ENCODE measurements around the gene PROKR2. TPM values are rescaled to one million over a fixed set of nuclear protein-coding genes. Genes with fewer than 3 reads are reported as not detected.

The PROKR2 gene
- total RNA-seq, 3 donors from 2014 or later (not counting 1 experiment from before 2014, with no cell fraction given), result not detected

DNA sequence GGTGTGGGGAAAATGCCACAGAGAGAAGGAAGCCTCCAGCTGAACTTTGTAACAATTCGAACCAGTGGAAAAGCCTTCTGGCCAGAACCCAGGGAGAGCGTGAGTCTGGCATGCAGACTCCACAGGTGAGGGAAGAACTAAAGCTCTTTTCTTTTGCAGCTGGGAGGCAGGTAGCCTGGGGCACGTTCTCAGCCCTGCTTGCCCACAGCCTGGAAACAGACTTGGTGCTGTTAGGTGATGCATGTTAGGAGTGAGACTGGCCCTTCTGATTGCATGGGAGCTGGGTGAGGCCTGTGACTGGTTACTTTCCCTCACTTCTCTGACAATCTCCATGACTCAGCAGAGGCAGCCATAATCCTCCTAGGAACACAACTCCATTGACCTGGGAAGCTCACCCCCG lies 34.2 kb downstream of the PROKR2 start:
- no peaks in the 10 kb centered on the region for H3K36me3 ChIP-seq (ENCODE audit: control insufficient read depth, insufficient read depth, low read length)
- DNase-seq (no peak), ATAC-seq (no peak)
- H3K27me3 Mint-ChIP-seq (ENCODE audit: low read depth in 2 of 2), result peaks cover 9 to 53% of the 10 kb centered on the region in 2 donors
- WGBS (ENCODE audit: insufficient coverage), result 62% methylated on average over 4 of the region's 4 CpGs
- H3K4me3 Mint-ChIP-seq, result no peak overlapping the region
- H3K4me1 ChIP-seq (ENCODE audit: control insufficient read depth, insufficient read depth, low read length), result no peaks in the 10 kb centered on the region
- no peak overlapping the region for H3K4me3 ChIP-seq (ENCODE audit: low read length)
- H3K36me3 Mint-ChIP-seq, result no peaks in the 10 kb centered on the region
- H3K4me1 Mint-ChIP-seq, result peaks cover 0 to 5% of the 10 kb centered on the region in 2 donors
- H3K9me3 Mint-ChIP-seq, result peaks cover 0 to 4% of the 10 kb centered on the region in 2 donors
- TF ChIP-seq, protein P1, sequence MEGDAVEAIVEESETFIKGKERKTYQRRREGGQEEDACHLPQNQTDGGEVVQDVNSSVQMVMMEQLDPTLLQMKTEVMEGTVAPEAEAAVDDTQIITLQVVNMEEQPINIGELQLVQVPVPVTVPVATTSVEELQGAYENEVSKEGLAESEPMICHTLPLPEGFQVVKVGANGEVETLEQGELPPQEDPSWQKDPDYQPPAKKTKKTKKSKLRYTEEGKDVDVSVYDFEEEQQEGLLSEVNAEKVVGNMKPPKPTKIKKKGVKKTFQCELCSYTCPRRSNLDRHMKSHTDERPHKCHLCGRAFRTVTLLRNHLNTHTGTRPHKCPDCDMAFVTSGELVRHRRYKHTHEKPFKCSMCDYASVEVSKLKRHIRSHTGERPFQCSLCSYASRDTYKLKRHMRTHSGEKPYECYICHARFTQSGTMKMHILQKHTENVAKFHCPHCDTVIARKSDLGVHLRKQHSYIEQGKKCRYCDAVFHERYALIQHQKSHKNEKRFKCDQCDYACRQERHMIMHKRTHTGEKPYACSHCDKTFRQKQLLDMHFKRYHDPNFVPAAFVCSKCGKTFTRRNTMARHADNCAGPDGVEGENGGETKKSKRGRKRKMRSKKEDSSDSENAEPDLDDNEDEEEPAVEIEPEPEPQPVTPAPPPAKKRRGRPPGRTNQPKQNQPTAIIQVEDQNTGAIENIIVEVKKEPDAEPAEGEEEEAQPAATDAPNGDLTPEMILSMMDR (IDR thresholded peaks at IDR 0.05), result no peak
- H3K9me3 ChIP-seq (ENCODE audit: control insufficient read depth, insufficient read depth, low read length), result no peaks in the 10 kb centered on the region
- no peak overlapping the region for H3K27ac Mint-ChIP-seq
- no peaks in the 10 kb centered on the region for H3K27me3 ChIP-seq (ENCODE audit: control insufficient read depth, insufficient read depth, low read length)
- intact Hi-C loops (cut with micrococcal nuclease), result no loop called here
- H3K27ac ChIP-seq (ENCODE audit: low read length), result no peak overlapping the region

DNA sequence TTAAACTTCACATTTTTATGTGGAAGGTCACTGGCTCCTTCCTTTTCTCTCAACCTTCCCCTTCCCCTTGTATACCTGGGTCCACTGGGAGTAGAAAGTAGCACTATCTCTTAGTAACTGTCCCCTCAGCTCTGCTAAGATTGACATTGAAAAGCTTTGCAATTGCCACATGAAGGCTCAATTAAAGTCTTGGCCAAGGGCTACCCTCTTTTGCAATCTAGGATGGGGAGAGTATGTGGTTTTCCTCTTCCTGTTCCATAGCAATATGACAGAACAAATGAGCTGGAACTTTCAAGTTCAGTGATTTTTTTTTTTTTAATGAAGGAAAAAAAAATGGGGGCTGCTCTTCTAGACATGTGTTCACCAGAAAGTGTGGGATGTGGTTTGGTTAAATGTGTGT lies 37.1 kb downstream of the PROKR2 start:
- no peaks in the 10 kb centered on the region for H3K9me3 ChIP-seq (ENCODE audit: control insufficient read depth, insufficient read depth, low read length)
- Mint-ChIP-seq H3K9me3 (peaks cover 0 to 4% of the 10 kb centered on the region in 2 donors), H3K36me3 (no peaks in the 10 kb centered on the region), H3K27ac (no peak overlapping the region), H3K4me1 (peaks cover 0 to 5% of the 10 kb centered on the region in 2 donors), H3K4me3 (no peak overlapping the region), H3K27me3 (ENCODE audit: low read depth in 2 of 2) (peaks cover 7 to 40% of the 10 kb centered on the region in 2 donors)
- no peak overlapping the region for H3K4me3 ChIP-seq (ENCODE audit: low read length)
- no peaks in the 10 kb centered on the region for H3K36me3 ChIP-seq (ENCODE audit: control insufficient read depth, insufficient read depth, low read length)
- intact Hi-C loops (cut with micrococcal nuclease), result no loop called here
- DNase-seq (no peak), ATAC-seq (no peak)
- H3K27me3 ChIP-seq (ENCODE audit: control insufficient read depth, insufficient read depth, low read length), result no peaks in the 10 kb centered on the region
- TF ChIP-seq, protein P1 (IDR thresholded peaks at IDR 0.05), result no peak
- no peak overlapping the region for H3K27ac ChIP-seq (ENCODE audit: low read length)
- no peaks in the 10 kb centered on the region for H3K4me1 ChIP-seq (ENCODE audit: control insufficient read depth, insufficient read depth, low read length)

DNA sequence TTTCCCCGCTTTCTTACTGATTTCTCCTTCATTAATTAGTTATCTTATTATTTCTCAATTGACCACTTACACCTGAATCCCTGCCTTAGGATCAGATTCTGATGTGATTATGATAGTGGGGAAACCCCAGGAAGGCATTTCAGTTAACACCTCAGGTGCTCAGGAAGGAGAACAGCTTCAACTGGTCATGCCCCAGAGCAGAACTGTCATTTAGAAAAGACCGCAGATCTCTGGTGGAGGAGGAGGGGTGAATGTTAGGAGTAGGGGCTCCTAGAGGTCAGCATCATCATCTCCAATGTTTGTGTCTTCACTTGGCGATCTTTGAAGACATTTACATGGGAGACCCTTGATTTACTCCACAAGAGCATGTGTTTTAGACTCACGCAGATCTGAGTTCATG lies 44.5 kb downstream of the PROKR2 start:
- Mint-ChIP-seq H3K4me3 (no peak overlapping the region), H3K27ac (no peak overlapping the region), H3K36me3 (no peaks in the 10 kb centered on the region), H3K4me1 (peaks cover 12% of the 10 kb centered on the region in 2 donors), H3K27me3 (ENCODE audit: low read depth in 2 of 2) (peaks cover 3 to 10% of the 10 kb centered on the region in 2 donors), H3K9me3 (no peaks in the 10 kb centered on the region)
- intact Hi-C loops (cut with micrococcal nuclease), result no loop called here
- TF ChIP-seq, protein P1 (IDR thresholded peaks at IDR 0.05), result no peak
- Histone ChIP-seq H3K36me3 (ENCODE audit: control insufficient read depth, insufficient read depth, low read length) (no peaks in the 10 kb centered on the region), H3K27me3 (ENCODE audit: control insufficient read depth, insufficient read depth, low read length) (no peaks in the 10 kb centered on the region), H3K4me1 (ENCODE audit: control insufficient read depth, insufficient read depth, low read length) (peaks cover 14% of the 10 kb centered on the region), H3K27ac (ENCODE audit: low read length) (no peak overlapping the region), H3K4me3 (ENCODE audit: low read length) (no peak overlapping the region), H3K9me3 (ENCODE audit: control insufficient read depth, insufficient read depth, low read length) (no peaks in the 10 kb centered on the region)
- ATAC-seq, result no peak
- 79% methylated on average over 3 of the region's 4 CpGs for WGBS (ENCODE audit: insufficient coverage)
- DNase-seq, result no peak

DNA sequence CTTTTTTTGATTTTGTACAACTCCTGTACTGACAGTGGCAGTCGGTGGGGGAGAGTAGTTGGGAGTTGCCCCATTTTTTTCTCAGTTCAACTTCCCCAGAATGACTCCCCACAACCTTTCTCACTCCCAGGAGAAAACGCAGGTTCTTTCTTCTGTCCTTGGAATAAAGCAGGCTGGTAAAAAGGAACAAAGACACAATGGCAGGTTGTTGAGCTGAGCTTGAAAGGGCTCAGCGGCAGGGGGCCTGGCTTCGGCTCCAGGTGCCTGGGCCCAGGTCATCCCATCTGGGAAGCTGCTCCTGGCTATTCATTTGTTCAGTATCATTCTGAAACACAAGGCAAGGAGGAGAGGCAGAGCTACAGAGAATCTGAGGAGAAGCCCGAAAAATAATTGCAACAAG lies 46.2 kb downstream of the PROKR2 start:
- WGBS (ENCODE audit: insufficient coverage), result 78% methylated on average over 4 of the region's 5 CpGs
- H3K9me3 Mint-ChIP-seq, result no peaks in the 10 kb centered on the region
- Histone ChIP-seq H3K4me3 (ENCODE audit: low read length) (no peak overlapping the region), H3K36me3 (ENCODE audit: control insufficient read depth, insufficient read depth, low read length) (no peaks in the 10 kb centered on the region), H3K27me3 (ENCODE audit: control insufficient read depth, insufficient read depth, low read length) (no peaks in the 10 kb centered on the region), H3K4me1 (ENCODE audit: control insufficient read depth, insufficient read depth, low read length) (peaks cover 23% of the 10 kb centered on the region), H3K9me3 (ENCODE audit: control insufficient read depth, insufficient read depth, low read length) (no peaks in the 10 kb centered on the region), H3K27ac (ENCODE audit: low read length) (no peak overlapping the region)
- TF ChIP-seq, protein P1 (IDR thresholded peaks at IDR 0.05), result no peak
- H3K4me3 Mint-ChIP-seq, result no peak overlapping the region
- intact Hi-C loops (cut with micrococcal nuclease), result no loop called here
- ATAC-seq (no peak), DNase-seq (no peak)
- peaks cover 28 to 29% of the 10 kb centered on the region in 2 donors for H3K4me1 Mint-ChIP-seq
- no peak overlapping the region for H3K27ac Mint-ChIP-seq
- no peaks in the 10 kb centered on the region for H3K36me3 Mint-ChIP-seq
- H3K27me3 Mint-ChIP-seq (ENCODE audit: low read depth in 2 of 2), result peaks cover 3 to 10% of the 10 kb centered on the region in 2 donors
